Suprapubic skin (tissue), 4 donors: Measurements from ENCODE around the gene MFN2. TPM values are rescaled to one million over a fixed set of nuclear protein-coding genes. Genes with fewer than 3 reads are reported as not detected.

ENCODE experiments used
- DNase-seq, 2 donors: peaks; one replicate each; pipeline ENCODE4 v3.0.0-alpha.2; 2019; ENCODE audit warnings: low spot score in 2 of 2
- H3K27ac ChIP-seq: fragments of 200-600 bp; sonication (generic); one replicate; pipeline ENCODE4 v1.5.1; 2019
- H3K27me3 ChIP-seq: fragments of 200-600 bp; sonication (generic); one replicate; pipeline ENCODE4 v1.5.1; 2019
- H3K36me3 ChIP-seq: fragments of 200-600 bp; sonication (generic); one replicate; pipeline ENCODE4 v1.5.1; 2019
- H3K4me1 ChIP-seq: fragments of 200-600 bp; sonication (generic); one replicate; pipeline ENCODE4 v1.5.1; 2019
- H3K4me3 ChIP-seq: fragments of 200-600 bp; sonication (generic); one replicate; pipeline ENCODE4 v1.5.1; 2019; ENCODE audit warnings: mild to moderate bottlenecking
- H3K9me3 ChIP-seq: fragments of 200-600 bp; sonication (generic); one replicate; pipeline ENCODE4 v1.5.1; 2019
- CTCF ChIP-seq, 2 donors: fragments of 200-600 bp in 1 of 2; fragments of 450-650 bp in 1 of 2; sonication (generic) in 1 of 2; IDR thresholded peaks; one replicate each; pipeline ENCODE4 v1.5.1; 2016 to 2019; ENCODE audit warnings: antibody characterized with exemption in 2 of 2, mild to moderate bottlenecking in 1 of 2, moderate library complexity in 1 of 2
- EP300 ChIP-seq: sonication (generic); formaldehyde crosslinking; IDR thresholded peaks from one replicate; pipeline ENCODE4 v1.6.1; 2017; ENCODE audit warnings: antibody characterized with exemption
- POLR2A ChIP-seq, 2 donors: fragments of 450-650 bp; IDR thresholded peaks; one replicate each; pipeline ENCODE4 v1.6.1; 2017; ENCODE audit warnings: antibody characterized with exemption in 2 of 2, mild to moderate bottlenecking in 2 of 2, moderate library complexity in 2 of 2
- POLR2AphosphoS5 ChIP-seq, 3 donors: sonication (generic); formaldehyde crosslinking; IDR thresholded peaks; one replicate each; pipeline ENCODE4 v1.6.1; 2017; ENCODE audit warnings: antibody characterized with exemption in 3 of 3
- WGBS: methylation state at CpG from one replicate; pipeline ENCODE4 v1.1.5; 2018; 5-methylcytosine and 5-hydroxymethylcytosine counted together
- total RNA-seq, 4 donors: library from RNA; depleted of rRNA; stranded (reverse); fragments of >200 nt; gene quantifications; one replicate each; pipeline ENCODE4 v1.1.0, GENCODE V29; 2016

MFN2 gene
- total RNA-seq, 4 donors from 2014 or later: 106 to 146 (median 124) TPM

DNA sequence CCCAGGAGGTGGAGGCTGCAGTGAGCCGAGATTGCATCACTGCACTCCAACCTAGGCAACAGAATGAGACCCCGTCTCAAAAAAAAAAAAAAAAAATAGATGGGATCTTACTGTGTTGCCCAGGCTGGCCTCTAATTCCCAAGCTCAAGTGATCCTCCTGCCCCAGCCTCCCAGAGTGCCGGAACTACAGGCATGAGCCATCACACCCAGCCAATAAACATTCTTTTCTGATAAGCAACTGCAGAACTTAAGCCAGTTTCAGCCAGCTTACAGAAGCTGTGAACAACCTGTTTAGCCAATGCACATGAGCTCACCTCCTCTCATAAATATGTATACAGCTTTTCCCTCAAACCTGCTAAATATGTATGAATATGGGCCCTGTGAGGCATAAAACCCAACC, 35.9 kb downstream of the MFN2 start:
- Histone ChIP-seq H3K36me3 (peaks cover 17% of the 10 kb centered on the region), H3K4me3 (no peak overlapping the region), H3K27me3 (no peaks in the 10 kb centered on the region), H3K4me1 (peaks cover 12% of the 10 kb centered on the region), H3K9me3 (no peaks in the 10 kb centered on the region), H3K27ac (no peak overlapping the region)
- no peak for DNase-seq
- TF ChIP-seq CTCF (IDR thresholded peaks at IDR 0.05): no peak
- TF ChIP-seq EP300: no peak
- TF ChIP-seq POLR2AphosphoS5 (IDR thresholded peaks at IDR 0.05): no peak
- no peak for TF ChIP-seq POLR2A (IDR thresholded peaks at IDR 0.05)
- WGBS: 92% methylated on average over 3 of the region's 3 CpGs

GRCh38 chr1:12019858-12020509, 39.7 kb downstream of the MFN2 start:
- H3K4me3 ChIP-seq: peak overlapping the region; percentile 88
- 8% methylated on average over 12 of the region's 12 CpGs for WGBS
- peaks cover 12% of the 10 kb centered on the region for H3K4me1 ChIP-seq
- TF ChIP-seq POLR2A (IDR thresholded peaks at IDR 0.05): no peak
- TF ChIP-seq POLR2AphosphoS5 (IDR thresholded peaks at IDR 0.05): no peak
- TF ChIP-seq CTCF (IDR thresholded peaks at IDR 0.05): no peak
- no peak for TF ChIP-seq EP300
- no peak for DNase-seq
- peaks cover 28% of the 10 kb centered on the region for H3K36me3 ChIP-seq
- no peaks in the 10 kb centered on the region for H3K9me3 ChIP-seq
- H3K27me3 ChIP-seq: no peaks in the 10 kb centered on the region
- H3K27ac ChIP-seq: peak overlapping the region; percentile 77

DNA sequence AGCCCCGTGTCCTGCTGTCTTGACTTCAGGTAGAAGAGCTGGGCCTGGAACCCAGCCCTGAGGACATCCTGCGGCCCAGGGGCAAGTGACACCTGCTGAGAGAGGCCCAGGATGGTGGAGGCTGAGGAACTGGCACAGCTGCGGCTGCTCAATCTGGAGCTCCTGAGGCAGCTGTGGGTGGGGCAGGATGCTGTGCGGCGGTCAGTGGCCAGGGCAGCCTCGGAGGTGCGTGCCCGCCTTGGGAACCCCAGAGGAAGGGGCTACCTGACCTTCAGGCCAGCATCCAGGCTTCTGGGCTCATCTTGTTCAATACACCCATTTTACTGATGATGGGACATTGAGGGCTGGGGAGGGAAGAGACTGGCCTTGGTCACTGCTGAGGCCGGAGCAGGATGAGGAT, 41.4 kb downstream of the MFN2 start:
- DNase-seq: no peak
- H3K4me1 ChIP-seq: peaks cover 12% of the 10 kb centered on the region
- TF ChIP-seq CTCF (IDR thresholded peaks at IDR 0.05) (no peak), POLR2A (IDR thresholded peaks at IDR 0.05) (no peak), EP300 (no peak), POLR2AphosphoS5 (IDR thresholded peaks at IDR 0.05) (no peak)
- H3K9me3 ChIP-seq: no peaks in the 10 kb centered on the region
- WGBS: 84% methylated on average over 6 of the region's 9 CpGs
- H3K27ac ChIP-seq: no peak overlapping the region
- no peak overlapping the region for H3K4me3 ChIP-seq
- no peaks in the 10 kb centered on the region for H3K27me3 ChIP-seq
- H3K36me3 ChIP-seq: peaks cover 43% of the 10 kb centered on the region

DNA sequence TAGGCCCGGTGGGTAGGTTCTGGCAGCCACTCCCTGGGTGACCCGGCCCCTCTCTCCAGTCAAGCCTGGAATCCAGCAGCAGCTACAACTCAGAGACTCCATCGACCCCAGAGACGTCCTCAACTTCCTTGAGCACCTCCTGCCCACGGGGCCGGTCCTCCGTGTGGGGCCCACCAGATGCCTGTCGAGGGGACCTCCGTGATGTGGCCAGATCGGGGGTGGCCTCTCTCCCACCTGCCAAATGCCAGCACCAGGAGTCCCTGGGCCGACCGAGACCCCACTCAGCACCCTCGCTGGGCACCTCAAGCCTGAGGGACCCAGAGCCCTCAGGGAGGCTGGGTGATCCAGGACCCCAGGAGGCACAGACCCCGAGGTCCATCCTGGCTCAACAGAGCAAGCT, 41.8 kb downstream of the MFN2 start:
- 92% methylated on average over 5 of the region's 14 CpGs for WGBS
- Histone ChIP-seq H3K4me3 (no peak overlapping the region), H3K27ac (no peak overlapping the region), H3K9me3 (no peaks in the 10 kb centered on the region), H3K27me3 (no peaks in the 10 kb centered on the region), H3K4me1 (peaks cover 12% of the 10 kb centered on the region), H3K36me3 (peaks cover 46% of the 10 kb centered on the region)
- no peak for DNase-seq
- no peak for TF ChIP-seq CTCF (IDR thresholded peaks at IDR 0.05)

DNA sequence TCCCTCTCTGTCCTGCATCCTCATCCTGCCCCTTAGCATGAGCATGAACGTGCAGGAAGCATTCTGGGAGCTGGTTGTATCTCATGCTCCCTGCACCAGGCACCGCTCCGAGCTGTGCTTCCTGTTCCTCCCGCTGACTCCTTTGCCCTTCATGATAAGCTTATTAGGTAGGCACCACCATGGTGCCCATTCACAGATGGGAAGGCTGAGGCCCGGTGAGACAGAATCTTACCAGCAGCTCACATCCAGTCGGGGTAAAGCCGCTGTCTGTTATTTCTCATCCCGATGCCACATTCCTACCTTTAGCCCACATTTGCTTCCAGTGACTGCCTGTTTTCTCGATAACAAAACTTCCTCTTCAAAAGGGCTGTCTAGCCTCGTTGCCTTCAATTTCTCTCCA, 46.3 kb downstream of the MFN2 start:
- Histone ChIP-seq H3K27me3 (no peaks in the 10 kb centered on the region), H3K4me3 (no peak overlapping the region), H3K9me3 (no peaks in the 10 kb centered on the region), H3K27ac (no peak overlapping the region), H3K36me3 (peaks cover 87% of the 10 kb centered on the region), H3K4me1 (no peaks in the 10 kb centered on the region)
- 94% methylated on average over 10 of the region's 10 CpGs for WGBS
- DNase-seq: no peak
- TF ChIP-seq POLR2AphosphoS5 (IDR thresholded peaks at IDR 0.05): no peak
- TF ChIP-seq POLR2A (IDR thresholded peaks at IDR 0.05): no peak
- TF ChIP-seq EP300: no peak
- no peak for TF ChIP-seq CTCF (IDR thresholded peaks at IDR 0.05)
